ENCODE results near the gene CPA2.
"Not testable (repeated sequence)": the region's sequence is repeated elsewhere in the genome, so short reads cannot be mapped to it uniquely, and the experiment has no call there.

Gene CPA2

DNA sequence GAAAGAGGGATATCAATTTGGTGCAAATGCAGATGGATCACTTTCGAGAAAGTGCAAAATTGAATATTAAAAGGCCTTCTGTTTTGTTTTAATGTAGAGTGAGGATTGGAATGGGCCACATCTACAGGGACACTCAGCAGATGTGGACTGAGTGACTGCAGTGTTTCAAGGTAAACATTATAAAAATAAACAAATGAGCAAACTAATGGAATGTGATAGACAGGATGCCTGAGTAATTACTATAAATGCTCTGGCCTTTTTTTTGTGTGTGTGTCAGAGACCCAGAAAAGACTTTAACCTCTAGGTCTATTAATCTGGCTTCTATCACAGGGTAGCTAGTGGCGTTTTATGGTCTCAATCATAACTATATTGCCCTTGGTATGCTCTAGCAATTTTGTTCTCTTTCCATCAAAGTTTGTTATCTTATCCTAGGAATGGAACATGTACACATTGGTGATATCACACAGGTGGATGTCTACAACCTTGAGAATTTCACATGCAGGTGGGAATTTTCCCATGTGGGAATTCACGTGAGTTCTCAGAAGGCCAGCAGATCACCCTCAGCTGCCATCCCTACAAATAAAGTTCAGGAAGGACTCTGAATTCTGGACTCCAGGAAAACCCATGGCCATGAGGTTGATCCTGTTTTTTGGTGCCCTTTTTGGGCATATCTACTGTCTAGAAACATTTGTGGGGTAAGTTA is at the start of gene CPA2:
TSS of gene CPA2 (plus strand) at position 606 of the 703 bp plus-strand sequence. CDS start at position 625, 19 bp downstream.
- DNase-seq (ENCODE audit: low spot score) = no peak

- DNase-seq (ENCODE audit: low spot score) = no peak
Measured at GRCh38 chr7:130218806-130219620, 47.6 kb upstream of the CPA2 start.

GRCh38 chr7:130219871-130220270 is 46.8 kb upstream of the CPA2 start:
- DNase-seq (ENCODE audit: low spot score) = no peak

GRCh38 chr7:130221746-130222145 is 44.9 kb upstream of the CPA2 start:
- no peak for DNase-seq (ENCODE audit: low spot score)

DNA sequence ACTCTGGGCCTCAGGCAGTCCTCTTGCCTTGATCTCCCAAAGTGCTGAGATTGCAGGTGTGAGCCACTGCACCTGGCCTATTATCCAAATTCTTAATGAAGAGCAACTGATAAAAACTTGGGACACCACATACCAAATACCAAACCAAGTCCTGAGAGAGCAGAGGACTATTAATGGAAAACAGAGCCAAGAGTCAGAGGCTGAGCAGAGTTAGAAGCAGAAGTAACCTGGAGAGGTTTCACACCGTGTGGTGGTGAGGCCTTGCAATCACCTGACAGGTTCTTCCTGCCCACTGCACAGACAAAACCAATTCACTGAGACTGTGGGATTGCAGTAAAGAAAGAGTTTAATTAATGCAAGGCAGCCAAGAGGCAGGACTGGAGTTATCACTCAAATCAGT is 43.0 kb upstream of the CPA2 start:
- DNase-seq (ENCODE audit: low spot score) = no peak

GRCh38 chr7:130224210-130224609 is 42.5 kb upstream of the CPA2 start:
- DNase-seq (ENCODE audit: low spot score) = no peak

DNA sequence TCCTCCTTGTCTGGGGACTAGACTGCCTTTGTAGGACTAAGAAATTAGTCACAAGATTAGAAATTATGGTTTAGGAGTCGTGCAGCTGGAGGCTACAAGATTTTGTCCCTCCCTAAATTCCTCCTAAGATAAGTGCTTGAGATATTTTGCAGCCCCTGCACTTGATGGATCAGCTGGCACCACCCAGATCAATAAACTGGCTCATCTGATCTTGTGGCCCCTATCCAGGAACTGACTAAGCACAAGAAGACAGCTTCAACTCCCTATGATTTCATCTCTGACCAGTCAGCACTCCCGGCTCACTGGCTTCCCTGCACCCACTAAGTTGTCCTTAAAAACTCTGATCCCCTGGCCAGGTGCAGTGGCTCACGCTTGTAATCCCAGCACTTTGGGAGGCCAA is 41.7 kb upstream of the CPA2 start:
- peak; percentile 61 for DNase-seq (ENCODE audit: low spot score)

DNA sequence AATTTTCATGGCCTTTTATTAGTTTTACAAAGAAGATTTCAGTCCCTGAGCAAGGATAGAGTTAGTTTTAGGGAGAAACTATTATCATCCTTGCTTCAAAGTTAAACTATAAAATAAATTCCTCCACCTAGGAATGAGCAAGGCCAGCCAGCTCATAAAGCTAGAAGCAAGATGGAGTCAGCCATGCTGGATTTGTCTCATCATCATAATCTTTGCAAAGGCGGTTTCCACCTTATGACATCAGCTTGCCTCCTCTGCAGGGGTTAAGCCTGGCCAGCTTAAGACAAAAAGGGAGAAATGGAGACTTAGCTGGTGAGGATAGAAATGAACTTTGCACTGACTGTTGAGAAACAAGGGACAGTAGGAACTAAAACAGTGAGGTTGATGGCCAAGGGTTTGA is 40.3 kb upstream of the CPA2 start:
- no peak for DNase-seq (ENCODE audit: low spot score)

DNA sequence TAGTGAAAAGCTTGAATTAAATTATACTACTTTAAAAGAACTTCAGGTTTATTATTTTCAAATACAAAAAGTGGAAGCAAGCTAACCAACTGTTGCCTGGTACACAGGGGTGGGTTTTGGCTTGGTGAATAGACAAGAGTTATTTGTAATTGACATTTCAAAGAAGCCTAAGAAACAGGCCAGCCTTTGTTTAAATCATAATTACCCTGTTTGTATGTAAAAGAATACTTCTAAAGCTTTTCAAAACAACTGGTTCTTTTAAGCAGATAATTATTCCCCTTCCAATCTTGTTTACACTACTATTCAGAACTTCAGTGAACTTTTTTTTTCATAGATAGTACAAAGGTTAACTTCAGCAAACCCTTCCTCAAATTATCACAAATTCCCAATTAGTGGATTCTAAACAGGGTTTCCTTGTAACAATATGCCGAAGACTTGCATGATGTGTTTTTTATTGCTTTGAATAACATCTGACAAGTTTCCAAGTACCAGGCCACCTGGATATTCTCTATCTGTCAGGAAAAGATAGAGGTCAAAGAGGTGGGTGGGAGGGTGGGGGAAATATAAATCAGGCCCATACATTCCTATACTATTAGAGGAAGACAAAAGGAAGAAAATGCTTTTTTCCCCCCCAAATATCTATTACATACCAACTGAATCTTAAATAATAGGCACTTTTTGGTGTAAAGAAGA is 38.6 kb upstream of the CPA2 start:
- no peak for DNase-seq (ENCODE audit: low spot score)

DNA sequence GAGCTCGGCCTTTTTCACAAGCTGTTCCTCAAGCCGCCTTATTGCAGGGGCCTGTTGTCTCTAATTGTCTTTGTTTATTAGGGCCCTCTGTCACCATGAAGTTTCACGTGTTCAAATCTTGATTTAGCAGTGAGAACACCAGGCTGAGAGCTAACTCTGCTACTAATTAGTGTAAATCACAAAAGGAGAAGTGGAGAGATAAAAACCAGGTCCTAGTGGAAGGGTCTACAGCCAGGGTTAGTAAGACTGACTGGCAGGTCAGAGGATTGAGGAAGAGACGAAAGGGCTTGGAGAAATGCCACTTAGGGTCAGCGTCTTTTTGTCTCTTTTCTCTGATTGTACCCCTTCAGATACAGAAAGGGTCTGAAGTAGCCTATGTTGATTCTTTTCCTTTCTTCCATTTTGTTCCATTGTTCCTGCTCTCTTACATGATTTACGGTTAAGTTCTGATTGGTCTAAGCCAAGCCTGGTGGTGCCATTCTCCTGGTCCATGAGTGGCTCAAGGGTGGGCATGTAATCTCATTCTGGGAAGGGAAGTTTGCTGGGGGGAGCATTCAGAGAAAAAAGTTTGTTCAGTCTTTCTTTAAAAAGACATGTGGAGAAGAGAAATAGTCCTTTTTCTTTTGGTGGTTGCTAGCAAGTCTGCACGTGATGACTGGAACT is 37.7 kb upstream of the CPA2 start:
- no peak for DNase-seq (ENCODE audit: low spot score)

- DNase-seq (ENCODE audit: low spot score) = not testable (repeated sequence)
Measured at GRCh38 chr7:130229981-130230380, 36.7 kb upstream of the CPA2 start.

DNA sequence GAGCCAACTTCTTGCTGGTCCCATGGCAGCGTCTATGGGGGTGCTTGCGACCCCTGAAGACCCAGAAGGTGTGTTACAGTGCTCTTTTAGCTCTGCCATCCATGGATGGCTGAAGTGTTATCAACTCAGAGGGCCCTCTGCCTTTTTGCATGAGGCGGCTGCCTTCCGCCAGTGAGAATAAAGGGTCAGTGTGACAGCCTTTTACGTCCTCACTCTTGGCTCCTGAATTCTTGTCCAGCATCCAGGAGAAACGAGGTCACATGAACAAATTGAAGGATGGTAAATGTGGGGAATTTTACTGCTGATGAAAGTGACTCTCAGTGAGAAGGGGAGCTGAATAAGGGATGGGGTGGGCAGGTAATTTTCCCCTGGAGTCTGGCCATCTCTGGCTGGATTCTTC is 34.9 kb upstream of the CPA2 start:
- DNase-seq (ENCODE audit: low spot score) = no peak

DNA sequence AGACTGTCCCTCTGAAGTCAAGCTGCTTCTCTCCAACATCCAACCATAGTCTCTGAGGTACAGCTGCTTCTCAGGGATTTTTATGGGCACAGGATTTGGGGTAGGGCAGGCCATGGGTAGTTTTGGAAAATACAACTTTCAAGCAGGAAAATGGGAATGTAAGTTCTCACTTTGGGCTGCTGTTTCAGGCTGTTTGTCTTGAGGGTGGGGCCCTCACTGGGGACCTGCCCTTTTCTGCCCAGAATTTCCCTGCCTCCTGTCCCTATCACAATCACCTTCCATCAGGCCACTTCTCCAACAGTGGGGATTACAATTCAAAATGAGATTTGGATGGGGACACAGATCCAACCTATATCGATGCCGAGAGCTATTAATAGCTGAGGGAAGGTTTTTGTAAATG is 34.5 kb upstream of the CPA2 start:
- no peak for DNase-seq (ENCODE audit: low spot score)

- DNase-seq (ENCODE audit: low spot score) = no peak
Measured at GRCh38 chr7:130234078-130234477, 32.6 kb upstream of the CPA2 start.

DNA sequence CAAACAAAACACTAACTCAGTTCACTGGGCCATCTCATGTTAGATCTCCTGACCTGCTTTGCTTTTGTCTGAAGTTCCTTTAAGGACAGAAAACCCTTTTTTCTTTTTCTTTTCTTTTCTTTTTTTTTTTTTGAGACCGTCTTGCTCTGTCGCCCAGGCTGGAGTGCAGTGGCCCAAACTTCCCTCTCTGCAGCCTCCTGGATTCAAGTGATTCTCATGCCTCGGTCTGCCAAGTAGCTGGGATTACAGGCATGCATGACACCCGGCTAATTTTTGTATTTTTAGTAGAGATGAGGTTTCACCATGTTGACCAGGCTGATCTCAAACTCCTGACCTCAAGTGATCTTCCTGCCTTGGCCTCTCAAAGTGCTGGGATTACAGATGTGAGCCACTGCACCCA is 30.3 kb upstream of the CPA2 start:
- not testable (repeated sequence) for DNase-seq (ENCODE audit: low spot score)

DNA sequence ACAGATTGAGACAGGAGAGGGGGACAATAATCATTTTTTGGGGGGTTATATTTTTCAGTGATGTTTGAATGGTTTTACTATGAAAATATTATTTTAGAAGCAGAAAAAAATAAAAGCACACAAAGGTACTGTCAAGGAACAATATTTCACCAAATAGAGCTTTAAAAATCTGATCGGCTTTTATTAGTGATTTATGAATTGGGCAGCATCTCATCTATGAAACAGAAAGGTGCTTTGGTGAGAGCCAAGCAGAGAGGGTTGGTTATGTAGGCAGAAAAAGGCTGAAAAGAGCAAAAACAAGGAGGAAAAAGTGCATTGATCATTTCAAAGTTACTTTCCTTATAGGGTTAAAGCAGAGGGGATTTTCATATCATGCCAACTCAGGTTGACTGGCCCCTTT is 26.4 kb upstream of the CPA2 start:
- no peak for DNase-seq (ENCODE audit: low spot score)

DNA sequence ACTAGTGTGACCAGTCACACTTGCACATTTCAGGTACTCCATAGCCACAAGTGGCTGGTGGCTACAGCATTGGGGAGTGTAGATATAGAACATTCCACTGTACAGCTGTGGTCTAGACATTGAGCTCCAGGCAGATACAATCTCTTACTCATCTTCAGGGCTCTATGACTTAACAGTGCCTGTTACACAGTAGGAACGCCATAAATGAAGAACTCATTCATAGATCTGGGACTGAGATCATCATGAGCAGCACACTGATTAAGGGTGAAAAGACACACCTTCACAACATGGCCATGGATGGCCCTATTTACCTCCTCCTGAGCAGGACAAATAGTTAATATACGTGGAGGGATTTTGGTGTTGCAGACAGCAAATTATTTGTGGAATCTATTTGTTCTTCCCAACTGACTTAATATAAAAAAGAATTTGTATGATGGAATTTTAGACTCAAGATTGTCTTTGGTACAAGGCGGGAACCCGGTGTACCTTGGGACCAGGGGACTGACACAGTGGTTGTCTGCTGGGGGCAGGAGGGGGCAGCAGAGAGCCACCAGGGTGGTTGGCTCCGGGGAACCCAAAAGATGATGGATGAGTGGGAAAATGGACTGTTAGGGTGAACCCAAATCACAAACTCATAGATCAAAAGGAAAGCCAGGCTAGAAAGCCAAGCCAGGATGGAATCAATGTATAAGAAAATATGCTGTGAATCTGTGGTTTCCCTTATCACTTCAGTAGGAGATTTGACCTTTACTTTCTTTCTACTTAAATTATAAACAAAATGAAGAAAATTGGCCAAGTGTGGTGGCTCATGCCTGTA is 24.3 kb upstream of the CPA2 start:
- peak; percentile 70 for DNase-seq (ENCODE audit: low spot score)

- DNase-seq (ENCODE audit: low spot score) = not testable (repeated sequence)
Measured at GRCh38 chr7:130243486-130243885, 23.2 kb upstream of the CPA2 start.

- not testable (repeated sequence) for DNase-seq (ENCODE audit: low spot score)
Measured at GRCh38 chr7:130246491-130246890, 20.2 kb upstream of the CPA2 start.

GRCh38 chr7:130248842-130249241 is 17.8 kb upstream of the CPA2 start:
- not testable (repeated sequence) for DNase-seq (ENCODE audit: low spot score)

- not testable (repeated sequence) for DNase-seq (ENCODE audit: low spot score)
Measured at GRCh38 chr7:130249626-130250025, 17.0 kb upstream of the CPA2 start.
